Activated CD4-positive, alpha-beta T cell treated with anti-CD3 and anti-CD28 coated beads for 36 hours (primary cell): Measurements from ENCODE around the gene ETV3L. TPM values are rescaled to one million over a fixed set of nuclear protein-coding genes. Genes with fewer than 3 reads are reported as not detected.

Source experiments
- ATAC-seq: fragments of 200-7000 bp; cut with Tn5 transposase; one replicate; pipeline ENCODE4 v1.10.0; 2021; ENCODE audit warnings: mild to moderate bottlenecking, moderate library complexity
- CTCF ChIA-PET: fragments of 350-600 bp; sonication (Branson Sonifier 250); formaldehyde crosslinking; loops from one replicate; lab custom pipeline; 2021; ENCODE audit warnings: antibody characterized with exemption; lab: Charles Lee
- POLR2A ChIA-PET: fragments of 350-600 bp; sonication (Branson Sonifier 250); formaldehyde crosslinking; loops from one replicate; lab custom pipeline; 2021; ENCODE audit warnings: antibody characterized with exemption, inconsistent platforms; lab: Charles Lee
- DNase-seq: peaks from one replicate; pipeline ENCODE4 v3.0.0-alpha.2; 2020
- H3K27ac Mint-ChIP-seq: one replicate; pipeline ENCODE4 v1.8.0; 2021; ENCODE audit warnings: mixed read lengths
- H3K27me3 Mint-ChIP-seq: one replicate; pipeline ENCODE4 v1.8.0; 2021; ENCODE audit warnings: mixed read lengths
- H3K36me3 Mint-ChIP-seq: one replicate; pipeline ENCODE4 v1.8.0; 2021; ENCODE audit warnings: low read depth, mixed read lengths
- H3K4me1 Mint-ChIP-seq: one replicate; pipeline ENCODE4 v1.8.0; 2021; ENCODE audit warnings: mixed read lengths
- H3K4me3 Mint-ChIP-seq: one replicate; pipeline ENCODE4 v1.8.0; 2021; ENCODE audit warnings: mild to moderate bottlenecking, moderate library complexity, mixed read lengths
- H3K9me3 Mint-ChIP-seq: one replicate; pipeline ENCODE4 v1.8.0; 2021; ENCODE audit warnings: low read depth, mixed read lengths
- intact Hi-C, 2 experiments: fragments of 100-400 bp; cut with DNase I in 1 of 2; cut with micrococcal nuclease in 1 of 2; formaldehyde crosslinking; loops; one replicate each; pipeline versions ENCODE4 v1.14.2 to v1.15.1; 2022 to 2024; cut with DNase I, micrococcal nuclease
- total RNA-seq, 2 experiments: library from RNA; stranded (reverse); gene quantifications; one replicate each; pipeline ENCODE4 v1.2.3, GENCODE V29; 2021

ETV3L gene
- total RNA-seq, 2 experiments from 2014 or later: not detected

DNA sequence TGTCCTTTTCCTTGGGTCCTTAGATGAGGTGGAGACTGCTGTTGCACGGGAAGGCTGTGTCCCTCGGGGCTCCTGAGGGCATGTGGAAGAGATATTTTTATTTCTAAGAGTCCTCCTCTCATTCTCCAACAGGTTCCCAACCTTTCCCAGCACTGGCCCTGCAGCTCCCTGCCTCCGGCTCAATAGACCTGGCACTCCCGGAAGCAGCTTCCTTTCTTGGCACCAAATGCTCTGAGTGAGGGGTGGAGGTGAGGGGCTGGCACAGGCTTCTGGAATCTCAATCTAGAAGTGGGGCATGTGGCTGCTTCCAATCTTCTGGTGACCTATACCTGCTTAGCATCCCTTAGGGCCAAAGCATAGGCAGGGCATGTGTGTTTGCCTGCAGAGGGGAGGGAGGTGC lies 4.5 kb downstream of the ETV3L start:
- intact Hi-C loops: loop anchor here in 1 of 2 experiments (10.0 kb wide), 1 partner anchor 400 kb away; no protein-coding TSS in a partner anchor
- Mint-ChIP-seq H3K4me3 (no peak overlapping the region), H3K27ac (no peak overlapping the region), H3K27me3 (no peaks in the 10 kb centered on the region), H3K36me3 (no peaks in the 10 kb centered on the region), H3K4me1 (peaks cover 8% of the 10 kb centered on the region), H3K9me3 (no peaks in the 10 kb centered on the region)
- CTCF ChIA-PET: interaction anchor here (0.8 to 1.5 kb wide), 2 partner anchors 60 to 68 kb away, joined by 3 to 4 read pairs; no protein-coding TSS in a partner anchor
- no peak for DNase-seq
- ATAC-seq: no peak
- POLR2A ChIA-PET: no interaction called here

DNA sequence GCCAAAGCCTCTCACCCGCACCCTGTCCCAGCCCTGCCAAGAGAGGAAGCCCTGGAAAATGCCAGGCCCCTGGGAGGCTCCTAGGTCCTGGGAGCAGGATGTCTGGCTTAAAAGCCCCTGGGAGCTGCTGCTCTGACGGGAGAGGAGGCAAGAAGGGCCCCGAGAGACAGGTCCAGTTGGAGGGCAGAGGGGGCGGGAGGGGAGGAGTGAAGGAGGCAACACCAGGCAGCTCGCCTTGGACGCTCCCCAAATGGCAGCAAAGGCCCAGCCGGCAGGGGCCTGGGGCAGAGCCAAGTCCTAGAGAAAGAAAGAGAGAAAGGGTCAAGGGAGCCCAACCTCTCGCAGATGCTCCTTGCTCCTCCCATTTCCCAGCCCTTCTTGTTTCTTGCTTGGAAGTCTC lies 6.8 kb downstream of the ETV3L start:
- no peaks in the 10 kb centered on the region for H3K36me3 Mint-ChIP-seq
- intact Hi-C loops: loop anchor here in 1 of 2 experiments (10.0 kb wide), 1 partner anchor 402 kb away; no protein-coding TSS in a partner anchor
- ATAC-seq (no peak), DNase-seq (no peak)
- no peak overlapping the region for H3K27ac Mint-ChIP-seq
- ChIA-PET POLR2A (no interaction called here), CTCF (interaction anchor here (0.6 to 1.8 kb wide), 4 partner anchors 34 to 98 kb away, joined by 3 to 4 read pairs (median 4); no protein-coding TSS in a partner anchor)
- peaks cover 2% of the 10 kb centered on the region for H3K27me3 Mint-ChIP-seq
- no peak overlapping the region for H3K4me3 Mint-ChIP-seq
- no peaks in the 10 kb centered on the region for H3K4me1 Mint-ChIP-seq
- H3K9me3 Mint-ChIP-seq: no peaks in the 10 kb centered on the region

DNA sequence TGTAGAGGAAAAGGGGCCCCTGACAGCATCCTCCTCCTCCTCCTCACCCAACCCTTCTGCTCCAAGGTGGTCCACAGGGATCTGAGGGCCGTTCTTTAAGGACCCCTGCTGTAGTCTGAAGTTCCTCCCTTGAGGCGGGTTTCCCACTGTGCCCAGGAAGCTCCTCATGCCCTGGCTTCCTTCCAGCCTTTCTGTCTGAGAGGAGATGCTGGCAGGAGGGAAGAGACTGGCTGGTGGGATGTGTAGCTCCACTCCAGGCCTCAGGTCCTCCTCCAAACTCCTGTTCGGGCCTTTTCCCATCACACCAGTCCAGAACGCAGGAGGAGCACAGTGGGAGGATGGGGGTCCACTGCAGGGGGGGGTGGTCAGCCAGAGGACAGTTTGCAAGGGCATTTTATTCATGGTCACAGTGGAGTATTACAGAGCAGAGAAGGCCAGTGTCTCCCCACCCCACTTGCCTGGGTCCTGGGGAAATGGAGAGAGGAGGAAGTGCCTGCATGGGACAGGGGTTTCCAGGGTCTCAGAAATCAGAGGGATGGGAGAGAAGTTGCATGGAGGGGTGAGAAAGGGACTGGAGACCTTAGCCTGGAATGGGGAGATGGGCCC lies 7.8 kb downstream of the ETV3L start:
- no peak overlapping the region for H3K27ac Mint-ChIP-seq
- ChIA-PET CTCF (interaction anchor here (0.9 to 8.8 kb wide), 4 partner anchors 30 to 62 kb away, joined by 3 to 455 read pairs (median 7); no protein-coding TSS in a partner anchor), POLR2A (no interaction called here)
- H3K36me3 Mint-ChIP-seq: no peaks in the 10 kb centered on the region
- intact Hi-C loops: loop anchor here in 1 of 2 experiments (10.0 kb wide), 1 partner anchor 403 kb away; no protein-coding TSS in a partner anchor
- H3K4me1 Mint-ChIP-seq: no peaks in the 10 kb centered on the region
- no peak overlapping the region for H3K4me3 Mint-ChIP-seq
- no peaks in the 10 kb centered on the region for H3K9me3 Mint-ChIP-seq
- H3K27me3 Mint-ChIP-seq: peaks cover 2% of the 10 kb centered on the region
- ATAC-seq: no peak
- no peak for DNase-seq

DNA sequence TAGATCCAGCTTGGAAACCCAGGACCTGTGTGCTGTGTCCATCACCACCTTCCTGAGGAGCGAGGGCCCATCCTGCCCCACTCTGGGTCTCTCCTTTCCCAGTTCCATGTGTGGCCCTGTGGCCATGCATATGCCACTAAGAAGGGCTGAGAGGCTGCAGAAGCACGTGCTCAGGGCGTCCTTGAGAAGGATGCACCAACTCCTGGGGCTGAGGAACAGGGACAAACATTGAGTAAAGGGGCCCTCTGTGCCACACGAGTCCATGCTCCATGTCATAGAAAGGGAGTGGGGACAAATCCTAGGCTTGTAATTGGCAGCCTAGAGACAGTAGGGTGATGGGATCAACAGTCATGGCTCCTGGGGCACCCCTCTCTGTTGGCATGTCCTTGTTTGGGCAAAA lies 8.4 kb downstream of the ETV3L start:
- POLR2A ChIA-PET: interaction anchor here (2.0 kb wide), 1 partner anchor 63 kb away, joined by 8 read pairs; no protein-coding TSS in a partner anchor
- Mint-ChIP-seq H3K9me3 (no peaks in the 10 kb centered on the region), H3K27ac (no peak overlapping the region), H3K4me3 (no peak overlapping the region), H3K27me3 (peaks cover 2% of the 10 kb centered on the region), H3K36me3 (no peaks in the 10 kb centered on the region), H3K4me1 (no peaks in the 10 kb centered on the region)
- no peak for ATAC-seq
- no peak for DNase-seq
- intact Hi-C loops: loop anchor here in 1 of 2 experiments (10.0 kb wide), 1 partner anchor 404 kb away; no protein-coding TSS in a partner anchor
- CTCF ChIA-PET: interaction anchor here (0.6 to 8.8 kb wide), 22 partner anchors 8 to 97 kb away, joined by 3 to 455 read pairs (median 7); partner anchors contain the start of gene ETV3L

DNA sequence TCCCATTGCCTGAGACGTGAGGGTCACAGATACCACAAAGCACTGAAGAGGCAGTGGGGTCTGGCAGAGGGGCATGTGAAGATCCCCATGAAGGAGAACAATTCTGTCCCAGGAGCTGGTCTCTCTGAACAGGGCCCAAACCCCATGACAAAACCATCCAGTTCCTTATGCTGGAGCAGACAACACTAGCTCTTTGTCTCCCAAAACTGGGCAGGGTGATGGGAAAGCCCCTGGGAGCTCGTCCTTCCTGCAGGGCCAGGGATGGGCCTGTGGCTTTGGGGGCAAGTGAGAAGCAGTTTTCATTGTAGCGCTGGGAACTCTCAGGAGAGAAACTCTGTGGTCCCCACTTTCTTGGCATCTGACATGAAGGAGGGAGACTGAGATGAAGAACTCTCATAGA lies 8.8 kb downstream of the ETV3L start:
- Mint-ChIP-seq H3K27me3 (peaks cover 2% of the 10 kb centered on the region), H3K4me3 (no peak overlapping the region), H3K27ac (no peak overlapping the region), H3K4me1 (no peaks in the 10 kb centered on the region), H3K36me3 (no peaks in the 10 kb centered on the region), H3K9me3 (no peaks in the 10 kb centered on the region)
- no peak for DNase-seq
- POLR2A ChIA-PET: interaction anchor here (1.0 to 2.0 kb wide), 2 partner anchors 64 to 66 kb away, joined by 8 to 11 read pairs; no protein-coding TSS in a partner anchor
- CTCF ChIA-PET: interaction anchor here (0.5 to 8.8 kb wide), 33 partner anchors 8 to 131 kb away, joined by 3 to 455 read pairs (median 6); partner anchors contain the start of gene ETV3L
- intact Hi-C loops: loop anchor here (1.0 to 10.0 kb wide), 2 partner anchors 66 to 404 kb away; no protein-coding TSS in a partner anchor
- ATAC-seq: no peak

DNA sequence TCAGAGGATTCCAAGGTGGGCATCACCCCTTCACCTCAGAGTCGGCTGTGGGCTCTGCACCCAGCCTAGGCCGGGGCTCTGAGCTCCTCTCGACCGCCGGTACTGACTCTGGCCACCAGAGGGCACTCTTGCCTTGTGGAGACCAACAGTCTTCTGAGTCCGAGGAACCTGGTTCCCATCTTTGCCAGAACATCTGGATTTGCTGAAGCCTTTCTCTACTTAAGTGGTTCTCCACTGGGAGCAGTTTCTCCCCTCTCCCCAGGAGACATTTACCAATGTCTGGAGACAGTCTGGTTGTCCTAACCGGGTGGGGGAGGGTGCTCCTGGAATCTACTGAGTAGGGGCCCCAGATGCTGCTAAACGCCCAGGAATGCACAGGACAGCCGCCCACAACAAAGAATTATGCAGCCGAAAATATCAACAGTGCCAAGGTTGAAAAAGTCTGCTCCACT lies 9.4 kb downstream of the ETV3L start:
- CTCF ChIA-PET: interaction anchor here (0.5 to 8.8 kb wide), 45 partner anchors 7 to 242 kb away, joined by 3 to 455 read pairs (median 6); partner anchors contain the start of gene ETV3L

DNA sequence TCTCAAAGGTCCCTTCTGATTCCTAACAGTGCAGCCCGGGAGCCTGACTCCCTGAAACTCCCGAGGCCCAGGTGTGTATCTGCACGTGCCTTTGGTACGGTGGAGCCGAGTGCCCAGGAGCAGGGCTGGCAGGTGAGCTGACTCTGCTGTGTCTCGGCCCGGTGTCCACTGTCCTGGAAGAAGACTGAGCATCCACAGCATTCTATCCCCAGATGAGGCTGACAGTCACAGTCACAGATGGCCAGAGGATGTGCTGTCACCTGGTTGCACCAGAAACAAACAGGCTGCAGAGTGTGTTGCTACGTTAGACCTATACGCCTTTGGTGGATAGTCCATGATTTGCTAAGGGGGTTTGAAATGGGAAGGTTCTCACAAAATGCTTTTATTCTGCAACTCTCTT lies 9.8 kb downstream of the ETV3L start:
- no peaks in the 10 kb centered on the region for H3K4me1 Mint-ChIP-seq
- H3K27ac Mint-ChIP-seq: no peak overlapping the region
- H3K27me3 Mint-ChIP-seq: peaks cover 2% of the 10 kb centered on the region
- DNase-seq: no peak
- H3K36me3 Mint-ChIP-seq: no peaks in the 10 kb centered on the region
- no peaks in the 10 kb centered on the region for H3K9me3 Mint-ChIP-seq
- CTCF ChIA-PET: interaction anchor here (0.6 to 8.8 kb wide), 41 partner anchors 9 to 242 kb away, joined by 3 to 455 read pairs (median 7); partner anchors contain the start of gene ETV3L
- POLR2A ChIA-PET: interaction anchor here (1.0 to 2.0 kb wide), 2 partner anchors 65 to 67 kb away, joined by 8 to 11 read pairs; no protein-coding TSS in a partner anchor
- ATAC-seq: peak; percentile 16
- intact Hi-C loops: loop anchor here (1.0 to 10.0 kb wide), 2 partner anchors 67 to 405 kb away; no protein-coding TSS in a partner anchor
- H3K4me3 Mint-ChIP-seq: no peak overlapping the region

More for the DNA sequence above, 9.4 kb downstream of the ETV3L start:
- Mint-ChIP-seq H3K27ac (no peak overlapping the region), H3K9me3 (no peaks in the 10 kb centered on the region), H3K36me3 (no peaks in the 10 kb centered on the region), H3K27me3 (peaks cover 2% of the 10 kb centered on the region), H3K4me1 (no peaks in the 10 kb centered on the region), H3K4me3 (no peak overlapping the region)
- POLR2A ChIA-PET: interaction anchor here (1.0 to 2.0 kb wide), 2 partner anchors 64 to 66 kb away, joined by 8 to 11 read pairs; no protein-coding TSS in a partner anchor
- intact Hi-C loops: loop anchor here (1.0 to 10.0 kb wide), 2 partner anchors 66 to 405 kb away; no protein-coding TSS in a partner anchor
- ATAC-seq (peak; percentile 93), DNase-seq (peak; percentile 94)

DNA sequence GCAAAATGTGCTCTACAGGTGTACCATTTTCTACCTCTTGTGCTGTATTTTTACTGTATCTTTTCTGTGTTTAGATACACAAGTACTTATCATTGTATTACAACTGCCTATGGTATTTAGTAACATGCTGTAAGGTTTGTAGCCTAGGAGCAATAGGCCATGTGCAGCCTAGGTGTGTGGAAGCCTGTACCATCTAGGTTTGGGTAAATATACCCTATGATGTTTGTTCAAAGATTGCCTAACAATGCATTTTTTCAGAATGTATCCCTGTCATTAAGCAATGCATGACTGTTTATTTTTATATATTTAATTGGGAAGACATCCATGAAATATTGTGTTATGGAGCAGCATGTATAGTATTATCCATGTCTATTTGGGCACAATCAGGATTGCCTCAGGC lies 11.0 kb downstream of the ETV3L start:
- CTCF ChIA-PET: interaction anchor here (0.6 to 8.8 kb wide), 7 partner anchors 8 to 107 kb away, joined by 3 to 455 read pairs (median 8); no protein-coding TSS in a partner anchor
- POLR2A ChIA-PET: no interaction called here
- intact Hi-C loops: no loop called here
- DNase-seq (no peak), ATAC-seq (no peak)
- no peak overlapping the region for H3K4me3 Mint-ChIP-seq
- H3K27me3 Mint-ChIP-seq: peaks cover 2% of the 10 kb centered on the region
- no peak overlapping the region for H3K27ac Mint-ChIP-seq
- no peaks in the 10 kb centered on the region for H3K9me3 Mint-ChIP-seq
- no peaks in the 10 kb centered on the region for H3K36me3 Mint-ChIP-seq
- H3K4me1 Mint-ChIP-seq: no peaks in the 10 kb centered on the region

DNA sequence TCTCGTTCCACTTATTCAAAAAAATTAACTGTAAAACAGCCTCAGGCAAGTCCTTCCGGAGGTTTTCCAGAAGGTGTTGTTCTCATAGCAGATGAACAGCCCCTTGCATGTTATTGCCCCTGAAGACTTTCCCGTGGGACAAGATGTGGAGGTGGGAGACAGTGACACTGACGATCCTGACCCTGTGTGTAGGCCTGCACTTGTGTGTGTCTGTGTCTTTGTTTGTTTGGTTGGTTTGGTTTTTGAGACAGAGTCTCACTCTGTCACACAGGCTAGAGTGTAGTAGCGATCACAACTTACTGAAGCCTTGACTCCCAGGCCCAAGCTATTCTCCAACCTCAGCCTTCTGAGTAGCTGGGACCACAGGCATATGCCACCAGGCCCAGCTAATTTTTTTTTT lies 12.6 kb downstream of the ETV3L start:
- ATAC-seq (no peak), DNase-seq (no peak)
- Mint-ChIP-seq H3K9me3 (no peaks in the 10 kb centered on the region), H3K4me1 (no peaks in the 10 kb centered on the region), H3K4me3 (no peak overlapping the region), H3K27ac (no peak overlapping the region), H3K27me3 (peaks cover 2% of the 10 kb centered on the region), H3K36me3 (no peaks in the 10 kb centered on the region)
- intact Hi-C loops: no loop called here
- ChIA-PET CTCF (interaction anchor here (0.8 to 8.8 kb wide), 6 partner anchors 15 to 76 kb away, joined by 3 to 455 read pairs (median 6); no protein-coding TSS in a partner anchor), POLR2A (no interaction called here)

DNA sequence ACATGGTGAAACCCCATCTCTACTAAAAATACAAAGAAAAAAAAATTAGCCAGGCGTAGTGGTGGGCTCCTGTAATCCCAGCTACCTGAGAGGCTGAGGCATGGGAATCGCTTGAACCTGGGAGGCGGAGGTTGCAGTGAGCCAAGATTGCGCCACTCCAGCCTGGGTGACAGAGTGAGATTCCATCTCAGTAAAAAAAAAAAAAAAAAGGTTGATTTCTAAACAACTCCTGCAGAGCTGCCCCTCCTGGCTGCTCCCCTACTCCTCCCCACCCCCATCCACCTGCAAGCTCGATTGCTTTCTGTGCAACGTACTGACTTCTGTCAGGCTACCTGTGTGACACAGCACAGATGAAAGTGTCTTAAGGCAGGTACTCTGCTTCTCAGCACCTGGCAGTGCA lies 13.3 kb downstream of the ETV3L start:
- Mint-ChIP-seq H3K4me1 (no peaks in the 10 kb centered on the region), H3K36me3 (no peaks in the 10 kb centered on the region), H3K27ac (no peak overlapping the region), H3K4me3 (no peak overlapping the region), H3K27me3 (peaks cover 2% of the 10 kb centered on the region), H3K9me3 (no peaks in the 10 kb centered on the region)
- ChIA-PET CTCF (interaction anchor here (0.8 to 8.8 kb wide), 3 partner anchors 12 to 67 kb away, joined by 3 to 455 read pairs (median 5); no protein-coding TSS in a partner anchor), POLR2A (no interaction called here)
- no peak for DNase-seq
- intact Hi-C loops: no loop called here
- ATAC-seq: no peak

DNA sequence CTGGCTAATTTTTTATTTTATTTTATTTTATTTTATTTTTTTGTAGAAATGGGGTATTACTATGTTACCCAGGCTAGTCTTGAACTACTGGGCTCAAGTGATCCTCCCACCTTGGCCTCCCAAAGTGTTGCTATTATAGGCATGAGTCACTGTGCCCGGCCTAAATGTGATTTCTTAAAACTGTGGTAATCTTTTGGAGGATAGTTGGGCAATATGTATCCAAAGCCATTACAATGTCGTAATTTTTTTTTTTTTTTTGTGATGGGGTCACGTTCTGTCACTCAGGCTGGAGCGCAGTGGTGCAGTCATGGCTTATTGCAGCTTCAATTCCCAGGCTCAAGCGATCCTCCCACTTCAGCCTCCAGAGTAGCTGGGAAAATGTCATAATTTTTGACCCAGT lies 14.2 kb downstream of the ETV3L start:
- Mint-ChIP-seq H3K9me3 (no peaks in the 10 kb centered on the region), H3K27ac (no peak overlapping the region), H3K36me3 (no peaks in the 10 kb centered on the region), H3K27me3 (peaks cover 2% of the 10 kb centered on the region), H3K4me1 (no peaks in the 10 kb centered on the region), H3K4me3 (no peak overlapping the region)
- intact Hi-C loops: no loop called here
- POLR2A ChIA-PET: no interaction called here
- ATAC-seq (no peak), DNase-seq (no peak)
- CTCF ChIA-PET: interaction anchor here (1.2 to 8.8 kb wide), 2 partner anchors 11 to 68 kb away, joined by 3 to 455 read pairs; no protein-coding TSS in a partner anchor
